Measurements from ENCODE around the gene C2orf74.
A peak's percentile ranks its signal among the peaks of the same experiment; 100 is the strongest.
"Not testable (repeated sequence)": the region's sequence is repeated elsewhere in the genome, so short reads cannot be mapped to it uniquely, and the experiment has no call there.

Gene C2orf74

GRCh38 chr2:61161888-61162287 lies at the start of gene C2orf74:
TSS of gene C2orf74 (plus strand) at chr2:61162188. CDS start at chr2:61162515, 327 bp downstream.
- no peak within 1 kb of the TSS for H3K27ac ChIP-seq
- H3K4me3 ChIP-seq: no peak within 1 kb of the TSS

- Histone ChIP-seq H3K4me3 (no peak overlapping the region), H3K27ac (no peak overlapping the region)
Measured at GRCh38 chr2:61114147-61114546, 47.8 kb upstream of the C2orf74 start.

- H3K4me3 ChIP-seq: no peak overlapping the region
- H3K27ac ChIP-seq: no peak overlapping the region
Measured at GRCh38 chr2:61116302-61116701, 45.7 kb upstream of the C2orf74 start.

GRCh38 chr2:61117534-61117933 lies 44.5 kb upstream of the C2orf74 start:
- H3K4me3 ChIP-seq: no peak overlapping the region

GRCh38 chr2:61125123-61125710 lies 36.8 kb upstream of the C2orf74 start:
- Histone ChIP-seq H3K27ac (no peak overlapping the region), H3K4me3 (no peak overlapping the region)

More at GRCh38 chr2:61117534-61117933, 44.5 kb upstream of the C2orf74 start:
- no peak overlapping the region for H3K27ac ChIP-seq

- Histone ChIP-seq H3K4me3 (no peak overlapping the region), H3K27ac (no peak overlapping the region)
Measured at GRCh38 chr2:61125798-61126197, 36.2 kb upstream of the C2orf74 start.

GRCh38 chr2:61128122-61128521 lies 33.9 kb upstream of the C2orf74 start:
- not testable (repeated sequence) for H3K4me3 ChIP-seq, H3K27ac ChIP-seq

GRCh38 chr2:61134141-61134540 lies 27.8 kb upstream of the C2orf74 start:
- Histone ChIP-seq H3K4me3 (no peak overlapping the region), H3K27ac (no peak overlapping the region)

- no peak overlapping the region for H3K4me3 ChIP-seq
- H3K27ac ChIP-seq: no peak overlapping the region
Measured at GRCh38 chr2:61135510-61135909, 26.5 kb upstream of the C2orf74 start.

- Histone ChIP-seq H3K4me3 (no peak overlapping the region), H3K27ac (no peak overlapping the region)
Measured at GRCh38 chr2:61138859-61139258, 23.1 kb upstream of the C2orf74 start.

GRCh38 chr2:61141151-61141550 lies 20.8 kb upstream of the C2orf74 start:
- H3K4me3 ChIP-seq: no peak overlapping the region
- no peak overlapping the region for H3K27ac ChIP-seq

- Histone ChIP-seq H3K4me3 (peak overlapping the region; percentile 34 to 51 (median 43)), H3K27ac (peak overlapping the region in 20 of 21 experiments; percentile 17 to 88 (median 76))
Measured at GRCh38 chr2:61144697-61145268, 17.2 kb upstream of the C2orf74 start.

- H3K4me3 ChIP-seq: no peak overlapping the region
- no peak overlapping the region for H3K27ac ChIP-seq
Measured at GRCh38 chr2:61145990-61146389, 16.0 kb upstream of the C2orf74 start.

GRCh38 chr2:61148091-61148490 lies 13.9 kb upstream of the C2orf74 start:
- H3K4me3 ChIP-seq, H3K27ac ChIP-seq: not testable (repeated sequence)

GRCh38 chr2:61149074-61149473 lies 12.9 kb upstream of the C2orf74 start:
- H3K27ac ChIP-seq: no peak overlapping the region
- no peak overlapping the region for H3K4me3 ChIP-seq

- no peak overlapping the region for H3K4me3 ChIP-seq
Measured at GRCh38 chr2:61151436-61151835, 10.6 kb upstream of the C2orf74 start.

GRCh38 chr2:61157371-61158003 lies 4.5 kb upstream of the C2orf74 start:
- Histone ChIP-seq H3K27ac (peak overlapping the region in 1 of 21 experiments; percentile 40), H3K4me3 (no peak overlapping the region)

More at GRCh38 chr2:61151436-61151835, 10.6 kb upstream of the C2orf74 start:
- H3K27ac ChIP-seq: no peak overlapping the region

GRCh38 chr2:61158356-61158955 lies 3.5 kb upstream of the C2orf74 start:
- no peak overlapping the region for H3K4me3 ChIP-seq
- H3K27ac ChIP-seq: peak overlapping the region in 4 of 21 experiments; percentile 16 to 44 (median 32)

- Histone ChIP-seq H3K27ac (no peak overlapping the region), H3K4me3 (no peak overlapping the region)
Measured at GRCh38 chr2:61162721-61163120, 733 bp downstream of the C2orf74 start.

GRCh38 chr2:61165082-61165481 lies 3.1 kb downstream of the C2orf74 start:
- not testable (repeated sequence) for H3K27ac ChIP-seq, H3K4me3 ChIP-seq

- H3K4me3 ChIP-seq: no peak overlapping the region
- no peak overlapping the region for H3K27ac ChIP-seq
Measured at GRCh38 chr2:61165946-61166345, 4.0 kb downstream of the C2orf74 start.

Measured in skin epidermis (tissue), 12 donors.